OCI-LY7 (cell line): ENCODE results near the gene BHLHA15. TPM values are rescaled to one million over a fixed set of nuclear protein-coding genes. Genes with fewer than 3 reads are reported as not detected.

Experiments
- BruUV-seq: library from RNA; stranded (reverse); fragments of 400-500 nt; replicated peaks from 2 replicates; lab custom pipeline; 2021; lab: Mats Ljungman, UMichigan
- CTCF ChIA-PET: fragments of 300-600 bp; sonication (Branson Sonifier 250); formaldehyde crosslinking; loops from one replicate; lab custom pipeline; 2022; ENCODE audit warnings: antibody characterized with exemption; ENCODE audit not compliant: unreplicated experiment; lab: Charles Lee
- POLR2A ChIA-PET: fragments of 300-600 bp; sonication (Branson Sonifier 250); formaldehyde crosslinking; loops from one replicate; lab custom pipeline; 2022; ENCODE audit warnings: antibody characterized with exemption; lab: Charles Lee
- DNase-seq: peaks from one replicate; pipeline ENCODE4 v3.0.0-alpha.2; 2015; ENCODE audit warnings: low spot score
- H2AFZ ChIP-seq: fragments of 200-600 bp; sonication (generic), shearing (Covaris generic); 2 replicates; pipeline ENCODE4 v1.6.1; 2014; ENCODE audit warnings: mild to moderate bottlenecking, antibody characterized with exemption, low read length, moderate library complexity
- H3K27ac ChIP-seq: fragments of 200-600 bp; sonication (generic); 2 replicates; pipeline ENCODE4 v1.5.1; 2014; ENCODE audit warnings: mixed run types, low read depth, mild to moderate bottlenecking, moderate library complexity, low read length, inconsistent platforms; ENCODE audit not compliant: poor library complexity, severe bottlenecking
- H3K36me3 ChIP-seq: fragments of 200-600 bp; sonication (generic); 2 replicates; pipeline ENCODE4 v1.6.1; 2014; ENCODE audit warnings: mild to moderate bottlenecking, antibody characterized with exemption, low read length, moderate library complexity, mixed read lengths; ENCODE audit not compliant: insufficient read depth
- H3K4me1 ChIP-seq: fragments of 200-600 bp; sonication (generic); 2 replicates; pipeline ENCODE4 v1.5.1; 2014; ENCODE audit warnings: mild to moderate bottlenecking, low read length; ENCODE audit not compliant: insufficient read depth, poor library complexity, severe bottlenecking
- H3K4me2 ChIP-seq: fragments of 200-600 bp; sonication (generic); 2 replicates; pipeline ENCODE4 v1.6.1; 2014; ENCODE audit warnings: mild to moderate bottlenecking, low read length
- H3K4me3 ChIP-seq: fragments of 200-600 bp; sonication (generic); 2 replicates; pipeline ENCODE4 v1.5.1; 2014; ENCODE audit warnings: mild to moderate bottlenecking, low read depth, low read length; ENCODE audit not compliant: poor library complexity, severe bottlenecking
- H3K79me2 ChIP-seq: fragments of 200-600 bp; sonication (generic); 2 replicates; pipeline ENCODE4 v1.6.1; 2016; ENCODE audit warnings: low read depth, mild to moderate bottlenecking, low read length, moderate library complexity, mixed read lengths; ENCODE audit not compliant: insufficient read depth
- H3K9me2 ChIP-seq: fragments of 200-600 bp; sonication (generic); 2 replicates; pipeline ENCODE4 v1.6.1; 2016; ENCODE audit warnings: mild to moderate bottlenecking, low read length, mixed read lengths; ENCODE audit not compliant: insufficient read depth
- H3K9me3 ChIP-seq: fragments of 200-600 bp; sonication (generic); 2 replicates; pipeline ENCODE4 v1.6.1; 2014; ENCODE audit warnings: mild to moderate bottlenecking, mixed run types, low read length, mixed read lengths
- H4K20me1 ChIP-seq: fragments of 200-600 bp; sonication (generic); 2 replicates; pipeline ENCODE4 v1.6.1; 2014; ENCODE audit warnings: mild to moderate bottlenecking, antibody characterized with exemption, low read length, moderate library complexity, mixed read lengths; ENCODE audit not compliant: insufficient read depth
- CTCF ChIP-seq: fragments of 200-600 bp; sonication (generic); conservative IDR thresholded peaks from 2 replicates; pipeline ENCODE4 v1.5.1; 2014; ENCODE audit warnings: mild to moderate bottlenecking, antibody characterized with exemption, low read length, moderate library complexity, mixed read lengths
- EZH2phosphoT487 ChIP-seq: fragments of 200-600 bp; sonication (generic); IDR thresholded peaks from 2 replicates; pipeline ENCODE4 v1.6.1; 2018; ENCODE audit warnings: low read depth, borderline replicate concordance, mild to moderate bottlenecking, mixed run types, antibody characterized with exemption, low read length, moderate library complexity, mixed read lengths
- intact Hi-C: fragments of 100-400 bp; cut with micrococcal nuclease; formaldehyde crosslinking; loops from one replicate; pipeline ENCODE4 v1.10.0; 2022; ENCODE audit not compliant: unreplicated experiment
- total RNA-seq, 2 experiments: library from RNA; depleted of rRNA in 1 of 2; stranded (reverse); fragments of >200 nt in 1 of 2; shearing (Covaris generic) in 1 of 2; gene quantifications; 2 replicates each; pipeline ENCODE4 v1.2.3, GENCODE V29; 2014 to 2022

The BHLHA15 gene
- total RNA-seq, 2 experiments from 2014 or later, result 0.69 to 4.3 TPM

GRCh38 chr7:98194672-98195457 is 16.4 kb upstream of the BHLHA15 start:
- Histone ChIP-seq H3K4me3 (no peak overlapping the region), H4K20me1 (no peaks in the 10 kb centered on the region; the same call in 1 of the 2 replicates), H2AFZ (no peak overlapping the region), H3K27ac (no peak overlapping the region), H3K36me3 (peaks cover 41% of the 10 kb centered on the region), H3K79me2 (peaks cover 14% of the 10 kb centered on the region; the same call in 1 of the 2 replicates), H3K4me2 (no peak overlapping the region), H3K9me2 (no peaks in the 10 kb centered on the region), H3K4me1 (peaks cover 16% of the 10 kb centered on the region), H3K9me3 (no peaks in the 10 kb centered on the region)
- ChIA-PET CTCF (no interaction called here), POLR2A (no interaction called here)
- intact Hi-C loops, result no loop called here
- TF ChIP-seq CTCF (no peak), EZH2phosphoT487 (no peak)
- no TSS peak for BruUV-seq
- no peak for DNase-seq

GRCh38 chr7:98196706-98197605 is 14.3 kb upstream of the BHLHA15 start:
- no peak overlapping the region for H3K4me2 ChIP-seq
- BruUV-seq, result no TSS peak
- TF ChIP-seq CTCF (no peak), EZH2phosphoT487 (no peak)
- H4K20me1 ChIP-seq, result peaks cover 10% of the 10 kb centered on the region
- H3K9me3 ChIP-seq, result no peaks in the 10 kb centered on the region
- peaks cover 35% of the 10 kb centered on the region for H3K36me3 ChIP-seq
- H3K27ac ChIP-seq, result no peak overlapping the region
- intact Hi-C loops, result no loop called here
- no peak overlapping the region for H2AFZ ChIP-seq
- H3K4me1 ChIP-seq, result peaks cover 36% of the 10 kb centered on the region
- ChIA-PET CTCF (no interaction called here), POLR2A (interaction anchor here (0.9 to 1.2 kb wide), 2 partner anchors 17 to 53 kb away, joined by 3 read pairs; no protein-coding TSS in a partner anchor)
- H3K9me2 ChIP-seq, result no peaks in the 10 kb centered on the region
- DNase-seq, result no peak
- H3K4me3 ChIP-seq, result no peak overlapping the region
- peaks cover 26% of the 10 kb centered on the region; the same call in 1 of the 2 replicates for H3K79me2 ChIP-seq
